Measurements from ENCODE around the gene VPS51.

VPS51 gene

GRCh38 chr11:65090628-65091027 lies 5.4 kb upstream of the VPS51 start:
- no peaks in the 10 kb centered on the region for H3K27me3 ChIP-seq (replicated peaks; ENCODE audit: control insufficient read depth, insufficient read depth, low read length)
- peaks cover 3% of the 10 kb centered on the region for H3K4me1 ChIP-seq (ENCODE audit: control insufficient read depth, insufficient read depth, low read length)
- H3K36me3 ChIP-seq (ENCODE audit: control insufficient read depth, insufficient read depth, low read length, severe bottlenecking) = peaks cover 39% of the 10 kb centered on the region
- no peak for DNase-seq (ENCODE audit: low read depth)
- no peak overlapping the region for H3K9ac ChIP-seq (ENCODE audit: low read length)
- H3K9me3 ChIP-seq (ENCODE audit: control insufficient read depth, low read length) = no peaks in the 10 kb centered on the region
- H3K4me3 ChIP-seq (ENCODE audit: low read length) = no peak overlapping the region

- DNase-seq (ENCODE audit: low read depth) = no peak
- Histone ChIP-seq H3K9me3 (ENCODE audit: control insufficient read depth, low read length) (no peaks in the 10 kb centered on the region), H3K4me3 (ENCODE audit: low read length) (peak overlapping the region; percentile 85), H3K36me3 (ENCODE audit: control insufficient read depth, insufficient read depth, low read length, severe bottlenecking) (no peaks in the 10 kb centered on the region), H3K27me3 (replicated peaks; ENCODE audit: control insufficient read depth, insufficient read depth, low read length) (no peaks in the 10 kb centered on the region), H3K4me1 (ENCODE audit: control insufficient read depth, insufficient read depth, low read length) (peaks cover 12% of the 10 kb centered on the region), H3K9ac (ENCODE audit: low read length) (peak overlapping the region; percentile 90)
Observed at GRCh38 chr11:65095427-65095826, 587 bp upstream of the VPS51 start.

- peaks cover 27% of the 10 kb centered on the region for H3K4me1 ChIP-seq (ENCODE audit: control insufficient read depth, insufficient read depth, low read length)
- H3K4me3 ChIP-seq (ENCODE audit: low read length) = peak overlapping the region; percentile 85
- no peaks in the 10 kb centered on the region for H3K27me3 ChIP-seq (replicated peaks; ENCODE audit: control insufficient read depth, insufficient read depth, low read length)
- no peak for DNase-seq (ENCODE audit: low read depth)
- peak overlapping the region; percentile 37 for H3K9ac ChIP-seq (ENCODE audit: low read length)
- no peaks in the 10 kb centered on the region for H3K9me3 ChIP-seq (ENCODE audit: control insufficient read depth, low read length)
- no peaks in the 10 kb centered on the region for H3K36me3 ChIP-seq (ENCODE audit: control insufficient read depth, insufficient read depth, low read length, severe bottlenecking)
Observed at GRCh38 chr11:65096926-65097325, 912 bp downstream of the VPS51 start.

GRCh38 chr11:65100674-65101350 lies 4.8 kb downstream of the VPS51 start:
- no peak for DNase-seq (ENCODE audit: low read depth)
- Histone ChIP-seq H3K4me3 (ENCODE audit: low read length) (peak overlapping the region; percentile 23), H3K4me1 (ENCODE audit: control insufficient read depth, insufficient read depth, low read length) (peaks cover 53% of the 10 kb centered on the region), H3K9ac (ENCODE audit: low read length) (peak overlapping the region; percentile 66), H3K27me3 (replicated peaks; ENCODE audit: control insufficient read depth, insufficient read depth, low read length) (no peaks in the 10 kb centered on the region), H3K9me3 (ENCODE audit: control insufficient read depth, low read length) (no peaks in the 10 kb centered on the region), H3K36me3 (ENCODE audit: control insufficient read depth, insufficient read depth, low read length, severe bottlenecking) (no peaks in the 10 kb centered on the region)

GRCh38 chr11:65102142-65103095 lies 6.4 kb downstream of the VPS51 start:
- Histone ChIP-seq H3K27me3 (replicated peaks; ENCODE audit: control insufficient read depth, insufficient read depth, low read length) (no peaks in the 10 kb centered on the region), H3K9me3 (ENCODE audit: control insufficient read depth, low read length) (no peaks in the 10 kb centered on the region), H3K4me1 (ENCODE audit: control insufficient read depth, insufficient read depth, low read length) (peaks cover 45% of the 10 kb centered on the region), H3K4me3 (ENCODE audit: low read length) (no peak overlapping the region), H3K36me3 (ENCODE audit: control insufficient read depth, insufficient read depth, low read length, severe bottlenecking) (peaks cover under 1% of the 10 kb centered on the region), H3K9ac (ENCODE audit: low read length) (no peak overlapping the region)
- peak; percentile 36 for DNase-seq (ENCODE audit: low read depth)

GRCh38 chr11:65103476-65103875 lies 7.5 kb downstream of the VPS51 start:
- H3K36me3 ChIP-seq (ENCODE audit: control insufficient read depth, insufficient read depth, low read length, severe bottlenecking) = peaks cover 4% of the 10 kb centered on the region

GRCh38 chr11:65104628-65105027 lies 8.6 kb downstream of the VPS51 start:
- H3K4me3 ChIP-seq (ENCODE audit: low read length) = no peak overlapping the region
- no peak for DNase-seq (ENCODE audit: low read depth)
- no peaks in the 10 kb centered on the region for H3K27me3 ChIP-seq (replicated peaks; ENCODE audit: control insufficient read depth, insufficient read depth, low read length)
- H3K4me1 ChIP-seq (ENCODE audit: control insufficient read depth, insufficient read depth, low read length) = peaks cover 45% of the 10 kb centered on the region
- peak overlapping the region; percentile 41 for H3K9ac ChIP-seq (ENCODE audit: low read length)
- H3K36me3 ChIP-seq (ENCODE audit: control insufficient read depth, insufficient read depth, low read length, severe bottlenecking) = peaks cover 15% of the 10 kb centered on the region
- no peaks in the 10 kb centered on the region for H3K9me3 ChIP-seq (ENCODE audit: control insufficient read depth, low read length)

More at GRCh38 chr11:65103476-65103875, 7.5 kb downstream of the VPS51 start:
- DNase-seq (ENCODE audit: low read depth) = no peak
- Histone ChIP-seq H3K9ac (ENCODE audit: low read length) (no peak overlapping the region), H3K9me3 (ENCODE audit: control insufficient read depth, low read length) (no peaks in the 10 kb centered on the region), H3K4me3 (ENCODE audit: low read length) (no peak overlapping the region), H3K27me3 (replicated peaks; ENCODE audit: control insufficient read depth, insufficient read depth, low read length) (no peaks in the 10 kb centered on the region), H3K4me1 (ENCODE audit: control insufficient read depth, insufficient read depth, low read length) (peaks cover 45% of the 10 kb centered on the region)

- DNase-seq (ENCODE audit: low read depth) = no peak
- H3K9me3 ChIP-seq (ENCODE audit: control insufficient read depth, low read length) = no peaks in the 10 kb centered on the region
- no peaks in the 10 kb centered on the region for H3K27me3 ChIP-seq (replicated peaks; ENCODE audit: control insufficient read depth, insufficient read depth, low read length)
- no peak overlapping the region for H3K9ac ChIP-seq (ENCODE audit: low read length)
- H3K4me1 ChIP-seq (ENCODE audit: control insufficient read depth, insufficient read depth, low read length) = peaks cover 42% of the 10 kb centered on the region
- H3K4me3 ChIP-seq (ENCODE audit: low read length) = no peak overlapping the region
- H3K36me3 ChIP-seq (ENCODE audit: control insufficient read depth, insufficient read depth, low read length, severe bottlenecking) = peaks cover 16% of the 10 kb centered on the region
Observed at GRCh38 chr11:65107078-65107477, 11.1 kb downstream of the VPS51 start.

GRCh38 chr11:65107751-65108468 lies 11.9 kb downstream of the VPS51 start:
- no peaks in the 10 kb centered on the region for H3K9me3 ChIP-seq (ENCODE audit: control insufficient read depth, low read length)
- H3K36me3 ChIP-seq (ENCODE audit: control insufficient read depth, insufficient read depth, low read length, severe bottlenecking) = peaks cover 16% of the 10 kb centered on the region
- H3K4me1 ChIP-seq (ENCODE audit: control insufficient read depth, insufficient read depth, low read length) = peaks cover 38% of the 10 kb centered on the region
- no peaks in the 10 kb centered on the region for H3K27me3 ChIP-seq (replicated peaks; ENCODE audit: control insufficient read depth, insufficient read depth, low read length)
- DNase-seq (ENCODE audit: low read depth) = no peak
- no peak overlapping the region for H3K9ac ChIP-seq (ENCODE audit: low read length)
- H3K4me3 ChIP-seq (ENCODE audit: low read length) = no peak overlapping the region

- Histone ChIP-seq H3K9me3 (ENCODE audit: control insufficient read depth, low read length) (no peaks in the 10 kb centered on the region), H3K4me3 (ENCODE audit: low read length) (no peak overlapping the region), H3K4me1 (ENCODE audit: control insufficient read depth, insufficient read depth, low read length) (peaks cover 38% of the 10 kb centered on the region), H3K36me3 (ENCODE audit: control insufficient read depth, insufficient read depth, low read length, severe bottlenecking) (peaks cover 16% of the 10 kb centered on the region), H3K9ac (ENCODE audit: low read length) (no peak overlapping the region), H3K27me3 (replicated peaks; ENCODE audit: control insufficient read depth, insufficient read depth, low read length) (no peaks in the 10 kb centered on the region)
- no peak for DNase-seq (ENCODE audit: low read depth)
Observed at GRCh38 chr11:65108469-65109123, 12.6 kb downstream of the VPS51 start.

Measured in adipocyte (in vitro differentiated cells).